HG02610 (cell line): Measurements from ENCODE around the gene MTHFR.

Experiments used
- ATAC-seq: cut with Tn5 transposase; IDR thresholded peaks from one replicate; pipeline ENCODE4 v1.9.1; 2021; ENCODE audit warnings: mild to moderate bottlenecking, moderate library complexity; ENCODE audit not compliant: unreplicated experiment

MTHFR gene

DNA sequence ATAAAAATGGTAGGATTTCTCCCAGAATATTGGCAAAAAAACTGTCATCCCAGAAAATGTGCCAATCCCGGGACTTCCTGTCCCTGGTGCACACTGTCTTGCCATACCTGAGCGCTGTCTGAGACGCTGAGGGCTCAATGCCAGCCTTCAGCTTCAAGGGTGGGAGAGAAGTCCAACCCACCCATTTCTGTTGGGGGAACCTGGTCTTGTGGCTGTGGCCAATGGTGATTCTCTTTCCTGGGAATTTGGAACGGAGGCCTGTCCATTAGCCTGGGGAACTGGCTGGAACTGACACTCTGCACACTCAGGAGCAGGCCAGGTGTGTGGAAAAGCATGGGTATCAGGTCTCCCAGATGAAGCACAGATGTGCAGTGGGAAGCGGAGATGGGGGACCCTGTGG lies 6.7 kb downstream of the MTHFR start:
- ATAC-seq: no peak

DNA sequence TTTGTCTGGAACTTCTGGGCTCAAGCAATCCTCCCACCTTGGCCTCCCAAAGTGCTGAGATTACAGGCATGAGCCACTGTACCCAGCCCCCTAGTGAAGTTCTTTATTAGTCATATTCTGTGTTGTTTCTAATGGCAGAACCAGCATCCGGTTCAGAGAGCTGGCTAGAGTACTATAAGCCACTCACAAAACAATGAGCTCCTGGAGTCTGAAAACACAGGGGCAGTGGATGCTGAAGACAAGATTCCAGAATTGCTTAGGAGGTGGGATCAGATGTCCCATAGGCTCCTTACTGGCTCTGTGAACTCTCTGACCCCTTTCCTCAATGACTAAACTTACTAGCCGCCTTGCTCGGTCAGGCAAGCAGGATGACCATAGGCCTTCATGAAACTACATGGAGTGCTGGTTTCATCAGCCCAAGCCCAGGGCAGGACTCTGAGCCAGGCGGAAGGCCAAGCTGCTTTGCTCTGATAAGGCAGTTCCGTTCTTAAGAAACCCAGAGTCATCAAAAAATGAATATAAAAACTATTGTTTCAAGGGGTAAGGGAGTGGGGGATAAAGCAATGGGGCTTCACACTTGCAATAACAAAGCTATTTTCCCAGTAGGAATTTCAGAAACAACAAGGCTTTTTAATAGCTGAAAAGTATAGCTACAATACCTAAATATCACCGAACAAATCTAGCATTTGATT lies 8.1 kb downstream of the MTHFR start:
- ATAC-seq: no peak

DNA sequence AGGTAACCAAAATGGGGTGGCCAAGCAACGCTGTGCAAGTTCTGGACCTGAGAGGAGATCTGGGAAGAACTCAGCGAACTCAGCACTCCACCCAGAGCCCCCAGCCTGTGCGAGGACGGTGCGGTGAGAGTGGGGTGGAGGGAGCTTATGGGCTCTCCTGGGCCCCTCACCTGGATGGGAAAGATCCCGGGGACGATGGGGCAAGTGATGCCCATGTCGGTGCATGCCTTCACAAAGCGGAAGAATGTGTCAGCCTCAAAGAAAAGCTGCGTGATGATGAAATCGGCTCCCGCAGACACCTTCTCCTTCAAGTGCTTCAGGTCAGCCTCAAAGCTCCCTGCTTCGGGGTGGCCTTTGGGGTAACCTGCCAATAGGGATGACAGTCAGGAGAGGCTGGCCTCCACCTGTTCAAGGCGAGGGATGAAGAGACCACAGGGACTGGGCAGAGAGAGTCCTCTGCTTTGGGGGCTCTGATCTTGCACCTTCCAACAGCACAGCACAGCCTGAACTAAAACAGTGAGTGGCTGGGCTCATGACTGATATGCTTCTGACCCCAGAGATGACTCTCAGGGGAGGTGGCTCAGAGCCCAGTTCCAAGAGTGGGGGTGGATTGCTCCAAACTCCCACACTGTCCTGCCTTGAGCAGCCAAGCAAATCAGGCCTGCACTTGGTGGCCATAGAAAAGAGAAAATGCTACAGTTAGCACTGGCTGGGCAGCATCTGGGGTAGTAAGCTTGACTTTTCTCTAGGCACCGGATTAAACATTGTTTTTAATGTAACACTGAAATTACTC lies 9.5 kb downstream of the MTHFR start:
- ATAC-seq: no peak

DNA sequence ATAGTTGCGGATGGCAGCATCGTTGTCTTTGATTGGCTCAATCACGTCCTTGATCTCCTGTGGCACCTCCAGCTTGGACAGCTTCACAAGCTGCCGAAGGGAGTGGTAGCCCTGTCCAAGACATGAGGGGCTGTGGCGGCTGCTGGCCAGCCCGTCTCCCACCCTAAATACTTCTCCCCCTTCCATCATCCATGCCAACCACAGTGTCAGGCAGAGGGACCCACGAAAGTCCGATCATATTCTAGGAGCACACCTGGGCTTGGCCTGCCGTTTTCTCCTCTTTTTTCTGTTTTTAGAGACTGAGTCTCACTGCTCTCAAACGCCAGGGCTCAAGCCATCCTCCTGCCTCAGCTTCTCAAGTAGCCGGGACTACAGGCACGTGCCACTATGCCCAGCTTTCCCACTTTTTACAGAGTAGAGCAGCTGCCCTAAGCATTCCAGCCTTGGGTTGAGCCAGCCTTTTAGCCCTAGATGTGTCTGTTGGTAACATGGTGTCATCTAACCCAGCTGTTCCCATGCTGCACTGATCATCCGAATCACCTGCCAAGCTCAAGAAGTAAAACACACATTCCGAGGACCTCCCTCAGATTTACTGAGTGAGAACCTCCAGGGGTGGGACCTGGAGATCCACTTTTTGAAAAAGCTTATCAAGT lies 10.4 kb downstream of the MTHFR start:
- ATAC-seq: no peak

DNA sequence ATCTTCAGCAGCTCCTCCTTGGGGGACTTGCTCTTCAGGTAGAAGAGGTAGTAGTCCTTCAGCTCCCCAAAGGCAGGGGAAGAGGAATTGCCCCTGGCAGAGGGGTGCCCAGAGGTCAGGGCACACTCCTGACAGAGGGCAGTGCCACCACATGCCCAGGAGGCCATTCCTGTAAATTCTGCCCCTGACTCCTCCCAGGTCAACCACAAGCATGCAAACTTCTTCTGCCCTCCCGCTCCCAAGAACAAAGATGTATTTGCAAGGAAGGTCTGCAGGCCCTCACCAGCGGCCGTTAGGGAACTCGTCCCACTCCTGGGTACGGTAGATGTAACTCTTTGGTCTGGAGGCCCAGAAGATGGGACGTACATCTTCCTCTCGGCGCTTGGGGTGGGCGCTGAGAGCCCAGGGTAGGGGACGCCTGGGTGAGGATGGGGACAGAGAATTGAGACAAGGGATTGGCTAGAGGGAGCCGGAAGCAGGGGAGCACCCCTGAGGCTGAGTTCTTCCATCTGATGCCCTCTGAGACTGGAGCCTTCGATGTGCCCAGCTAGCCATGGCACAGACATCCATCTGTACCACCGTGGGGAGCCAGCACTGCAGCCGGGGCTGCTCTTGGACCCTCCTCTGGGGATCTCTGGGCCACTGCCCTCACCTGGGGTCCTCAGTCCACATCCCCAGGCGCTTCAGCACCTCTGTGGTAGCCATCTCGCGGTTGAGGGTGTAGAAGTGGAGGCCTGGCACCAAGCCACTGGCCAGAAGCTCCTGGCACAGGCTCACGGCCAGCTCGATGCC lies 11.1 kb downstream of the MTHFR start:
- ATAC-seq: no peak

- ATAC-seq: no peak
Observed at GRCh38 chr1:11793819-11794218, 11.9 kb downstream of the MTHFR start.

GRCh38 chr1:11792106-11792505 lies 13.7 kb downstream of the MTHFR start:
- no peak for ATAC-seq

DNA sequence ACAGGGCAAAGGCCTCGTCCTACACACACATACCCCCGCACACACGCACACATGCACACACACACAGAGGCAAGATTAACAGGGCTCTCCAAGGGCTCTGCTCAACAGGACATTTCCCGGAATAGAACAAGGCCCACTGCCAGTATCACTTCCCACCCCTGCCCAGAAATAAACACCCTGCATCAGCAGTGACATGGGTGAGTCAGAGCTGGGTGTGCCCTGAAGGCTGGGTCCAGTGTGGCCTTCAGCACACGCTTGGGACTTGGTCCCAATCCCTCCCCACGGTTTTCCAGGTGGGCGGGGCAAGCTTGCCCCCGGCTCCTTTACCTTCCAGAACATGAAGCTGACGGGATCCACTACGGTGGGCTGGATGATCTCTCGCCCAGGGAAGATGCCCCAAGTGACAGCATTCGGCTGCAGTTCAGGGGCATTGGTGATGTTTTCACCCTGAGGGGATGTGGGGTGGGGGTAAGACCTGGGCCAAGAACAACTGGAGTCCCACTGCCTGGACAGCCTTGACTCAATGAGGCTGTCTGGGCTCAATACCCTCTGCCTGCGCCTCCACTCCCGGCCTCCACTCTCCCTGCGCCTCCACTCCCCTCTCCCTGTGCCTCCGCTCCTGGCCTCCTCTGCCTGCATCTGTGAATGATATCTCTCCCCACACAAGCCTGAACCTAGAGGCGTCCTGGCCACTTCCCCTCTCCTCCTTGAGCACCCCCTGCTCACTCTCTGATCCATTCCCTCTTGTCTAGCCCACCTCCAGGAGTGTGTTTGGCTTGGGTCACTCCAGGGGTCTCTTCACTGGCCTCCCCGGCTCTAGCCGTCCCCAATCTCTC lies 14.7 kb downstream of the MTHFR start:
- no peak for ATAC-seq

GRCh38 chr1:11790101-11790879 lies 15.5 kb downstream of the MTHFR start:
- no peak for ATAC-seq

DNA sequence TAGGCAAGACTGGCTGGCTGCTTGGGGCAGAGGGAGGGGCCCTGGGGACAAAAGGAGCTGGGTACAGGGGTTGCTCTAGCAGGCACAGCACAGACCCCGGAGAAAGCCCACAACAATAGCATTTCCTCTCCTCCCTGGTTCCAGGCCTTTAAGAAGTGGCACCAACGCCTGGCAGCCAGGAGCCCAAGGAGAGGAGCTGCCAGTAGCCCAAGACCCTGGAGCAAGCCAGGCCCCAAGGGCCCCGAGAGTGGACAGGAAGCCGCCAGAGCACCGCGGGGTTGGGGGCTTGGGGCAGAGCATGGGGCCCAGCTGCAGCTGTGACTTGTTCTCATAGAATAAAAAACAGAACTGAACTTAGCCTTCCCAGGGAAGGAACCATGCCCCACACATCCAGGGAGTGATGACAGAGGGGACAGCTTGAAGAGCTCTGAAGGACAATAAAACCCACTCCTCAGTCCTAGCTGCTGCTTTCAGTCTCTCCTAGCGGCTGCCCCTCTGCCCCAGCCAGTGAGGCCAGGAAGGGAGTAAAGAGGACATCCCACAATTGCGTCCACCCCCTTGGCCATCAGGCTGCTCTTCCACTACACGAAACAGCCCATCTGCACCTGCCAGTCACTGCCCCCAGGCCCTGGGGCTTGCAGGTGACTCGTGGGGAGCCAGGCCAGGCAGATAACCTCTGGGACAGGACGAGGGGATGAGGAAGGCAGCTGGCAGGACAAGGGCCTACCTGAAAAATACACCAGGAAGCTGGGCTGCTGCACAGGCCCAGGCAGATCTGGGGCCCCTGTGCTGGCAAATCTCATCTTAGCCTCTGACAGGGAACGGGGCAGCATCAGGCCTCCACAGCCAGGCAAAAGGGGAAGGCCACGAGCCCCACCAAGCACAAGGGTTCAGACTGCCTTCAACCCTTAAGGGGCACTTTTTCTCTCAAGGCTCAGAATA lies 16.4 kb downstream of the MTHFR start:
- ATAC-seq: no peak

DNA sequence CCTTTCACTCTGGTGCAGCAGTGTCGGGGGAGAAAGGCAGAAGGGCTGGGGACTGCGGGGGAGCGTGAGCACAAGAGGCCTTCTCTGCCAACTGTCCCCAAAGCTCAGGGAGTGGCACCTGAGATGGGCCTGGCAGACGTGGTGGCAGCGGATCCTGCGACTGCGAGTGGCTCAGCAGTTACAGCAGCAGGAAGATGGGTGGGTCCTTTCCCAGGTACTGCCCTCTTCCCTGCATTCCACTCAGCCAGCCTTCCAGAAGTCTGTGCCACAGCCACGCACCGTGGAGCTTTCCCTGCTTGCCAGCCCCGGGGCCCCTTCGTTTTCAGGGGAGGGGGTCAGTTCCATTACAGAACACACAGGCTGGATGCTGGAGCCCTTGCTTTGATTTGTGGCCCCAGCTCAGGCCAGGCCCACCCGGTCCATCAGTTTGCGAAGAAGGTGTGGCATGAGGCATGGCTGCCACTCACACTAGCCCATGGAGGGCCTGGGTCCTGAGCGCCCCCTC lies 17.2 kb downstream of the MTHFR start:
- ATAC-seq: no peak

DNA sequence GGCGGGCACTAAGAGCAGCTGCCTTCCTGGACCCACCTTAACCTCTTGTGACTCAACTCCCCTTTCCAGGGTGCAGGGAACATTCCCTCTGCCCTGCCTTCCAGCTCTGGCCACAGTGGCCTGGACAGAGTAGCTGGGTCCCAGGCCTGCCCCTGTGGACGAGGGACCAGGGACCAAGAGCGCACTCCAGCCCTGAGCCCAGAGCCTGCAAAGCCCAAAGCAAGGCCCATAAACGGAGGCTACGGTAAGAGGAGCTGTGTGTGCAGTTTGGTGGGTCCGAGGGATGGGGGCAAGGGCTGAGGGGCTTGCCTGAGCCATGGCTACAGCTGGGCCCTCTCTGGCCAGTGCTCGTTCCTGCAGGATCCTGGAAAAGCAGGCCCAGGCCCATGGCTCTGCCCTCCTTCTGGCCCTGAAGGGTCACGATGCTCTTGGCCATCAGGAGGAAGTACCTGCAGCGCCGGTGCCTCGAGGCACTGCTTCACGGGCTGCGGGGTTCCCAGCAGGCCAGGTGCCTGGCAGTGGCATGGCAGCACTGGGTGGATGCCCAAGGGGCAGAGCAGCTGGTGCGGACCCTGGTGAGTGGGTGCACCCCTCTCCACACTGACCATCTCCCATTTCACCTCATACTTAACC lies 17.8 kb downstream of the MTHFR start:
- no peak for ATAC-seq

- no peak for ATAC-seq
Observed at GRCh38 chr1:11787251-11787803, 18.4 kb downstream of the MTHFR start.

DNA sequence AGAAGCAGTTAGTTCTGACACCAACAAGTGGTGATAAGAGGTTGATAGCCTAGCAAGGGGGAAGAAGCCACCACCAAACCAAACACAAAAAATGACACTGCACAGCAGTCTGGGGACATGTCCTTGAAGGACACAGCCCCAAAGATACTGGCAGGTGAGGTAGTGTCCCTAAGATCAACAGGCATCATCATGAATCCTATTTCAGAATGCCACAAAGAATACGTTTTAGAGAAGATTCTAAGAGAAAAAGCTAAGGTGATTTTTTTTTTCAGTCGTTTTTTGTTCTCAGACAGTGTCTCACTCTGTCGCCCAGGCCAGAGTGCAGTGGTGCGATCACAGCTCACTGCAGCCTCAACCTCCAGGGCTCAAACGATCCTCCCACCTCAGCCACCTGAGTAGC lies 19.6 kb downstream of the MTHFR start:
- ATAC-seq: no peak

DNA sequence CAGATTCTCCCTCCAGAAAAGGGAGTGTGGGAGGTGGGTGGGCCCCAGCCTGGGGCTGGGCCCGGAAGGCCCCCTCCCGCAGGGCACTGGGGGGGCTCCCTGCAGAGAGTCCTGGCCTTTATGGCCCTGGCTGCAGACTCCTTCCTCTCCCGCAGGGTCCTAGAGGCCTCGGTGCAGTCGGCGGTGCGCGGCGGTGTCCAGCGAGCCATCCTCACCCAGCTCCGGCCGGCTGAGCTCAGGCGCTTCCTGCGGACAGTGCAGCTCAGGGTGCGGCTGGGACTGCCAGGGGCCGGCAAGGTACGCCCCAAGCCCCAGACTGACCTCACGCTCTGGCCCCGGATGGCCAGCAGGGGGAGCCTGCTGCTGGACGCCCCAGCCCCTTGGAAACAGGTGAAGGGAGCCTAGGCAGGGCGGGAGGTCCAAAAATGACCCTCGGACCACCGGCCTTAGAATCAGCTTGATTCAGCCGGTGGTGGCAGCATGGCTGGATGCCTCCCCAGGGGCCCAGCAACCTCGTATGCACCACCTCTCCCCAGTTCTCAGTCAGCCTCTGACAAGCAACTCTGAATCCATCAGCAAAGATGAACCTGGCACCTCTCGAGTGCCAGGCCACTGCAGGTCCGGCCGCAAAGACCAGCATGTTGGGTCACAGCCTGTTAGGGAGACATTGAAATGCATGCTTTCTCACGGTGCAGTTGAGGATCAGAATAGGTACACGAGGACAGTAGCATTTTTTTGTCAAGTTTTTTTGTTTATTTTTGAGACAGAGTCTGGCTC lies 20.6 kb downstream of the MTHFR start:
- no peak for ATAC-seq

DNA sequence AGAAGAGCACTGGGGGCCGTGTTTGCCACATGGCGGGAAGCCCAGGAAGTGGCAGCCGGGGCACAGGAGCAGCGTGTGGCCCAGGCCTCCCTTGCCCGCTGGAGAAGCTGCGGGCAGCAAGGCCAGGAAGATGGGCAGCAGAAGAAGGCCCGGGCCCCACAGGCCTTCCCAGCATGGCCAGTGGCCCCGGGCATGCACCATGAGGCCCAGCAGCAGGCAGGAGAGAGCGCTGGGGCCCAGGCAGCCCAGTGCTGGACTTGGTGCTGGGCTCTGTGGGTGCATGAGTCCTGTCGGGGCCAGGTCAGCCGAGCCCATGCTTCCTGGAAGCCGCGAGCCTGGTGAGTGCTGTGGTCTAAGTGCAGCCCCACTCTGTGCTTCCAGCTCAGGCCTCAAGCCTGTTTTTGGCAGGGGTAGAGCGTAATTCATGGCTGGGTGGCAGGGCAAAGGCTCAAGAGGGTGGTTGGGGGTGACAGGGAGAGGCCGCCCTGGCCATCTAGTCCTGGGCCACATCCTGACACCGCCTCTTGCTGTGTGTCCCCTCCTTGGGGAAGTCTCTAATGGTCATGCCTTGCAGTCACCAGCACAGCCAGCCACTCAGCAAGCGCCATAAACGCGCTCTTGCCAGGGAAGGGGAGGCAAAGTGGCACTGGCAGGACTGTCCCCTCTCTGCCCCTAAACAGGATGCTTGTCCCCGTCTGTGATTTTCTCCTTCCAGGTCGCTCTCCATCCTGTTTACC lies 21.3 kb downstream of the MTHFR start:
- no peak for ATAC-seq
